Measurements from ENCODE around the gene STK32C.
"Not testable (repeated sequence)": the region's sequence is repeated elsewhere in the genome, so short reads cannot be mapped to it uniquely, and the experiment has no call there.

STK32C gene

GRCh38 chr10:132230557-132231210 is 77.1 kb downstream of the STK32C start:
- no peak for DNase-seq (ENCODE audit: low read depth)

- DNase-seq (ENCODE audit: low read depth): no peak
These were observed 77.8 kb downstream of the STK32C start for GRCh38 chr10:132229834-132230556.

- DNase-seq (ENCODE audit: low read depth): no peak
These were observed 78.7 kb downstream of the STK32C start for GRCh38 chr10:132229096-132229495.

- no peak for DNase-seq (ENCODE audit: low read depth)
These were observed 79.1 kb downstream of the STK32C start for GRCh38 chr10:132228616-132229015.

- DNase-seq (ENCODE audit: low read depth): no peak
These were observed 79.8 kb downstream of the STK32C start for GRCh38 chr10:132227851-132228390.

- no peak for DNase-seq (ENCODE audit: low read depth)
These were observed 81.0 kb downstream of the STK32C start for GRCh38 chr10:132226586-132227405.

- no peak for DNase-seq (ENCODE audit: low read depth)
These were observed 81.9 kb downstream of the STK32C start for GRCh38 chr10:132225849-132226205.

GRCh38 chr10:132225073-132225848 is 82.5 kb downstream of the STK32C start:
- no peak for DNase-seq (ENCODE audit: low read depth)

GRCh38 chr10:132224343-132225072 is 83.2 kb downstream of the STK32C start:
- no peak for DNase-seq (ENCODE audit: low read depth)

GRCh38 chr10:132223611-132224342 is 84.0 kb downstream of the STK32C start:
- no peak for DNase-seq (ENCODE audit: low read depth)

GRCh38 chr10:132223156-132223590 is 84.6 kb downstream of the STK32C start:
- peak; percentile 82 for DNase-seq (ENCODE audit: low read depth)

GRCh38 chr10:132222726-132223125 is 85.0 kb downstream of the STK32C start:
- DNase-seq (ENCODE audit: low read depth): no peak

- DNase-seq (ENCODE audit: low read depth): not testable (repeated sequence)
These were observed 86.8 kb downstream of the STK32C start for GRCh38 chr10:132220996-132221395.

GRCh38 chr10:132220061-132220460 is 87.7 kb downstream of the STK32C start:
- no peak for DNase-seq (ENCODE audit: low read depth)

- DNase-seq (ENCODE audit: low read depth): no peak
These were observed 88.3 kb downstream of the STK32C start for GRCh38 chr10:132219486-132219885.

GRCh38 chr10:132216441-132216840 is 91.3 kb downstream of the STK32C start:
- not testable (repeated sequence) for DNase-seq (ENCODE audit: low read depth)

GRCh38 chr10:132213917-132214316 is 93.8 kb downstream of the STK32C start:
- DNase-seq (ENCODE audit: low read depth): no peak

- DNase-seq (ENCODE audit: low read depth): no peak
These were observed 94.9 kb downstream of the STK32C start for GRCh38 chr10:132212816-132213215.

GRCh38 chr10:132211246-132211645 is 96.5 kb downstream of the STK32C start:
- DNase-seq (ENCODE audit: low read depth): no peak

- no peak for DNase-seq (ENCODE audit: low read depth)
These were observed 97.0 kb downstream of the STK32C start for GRCh38 chr10:132210766-132211165.

Data from EH (cell line).